Measurements from ENCODE around the gene CDK10.

CDK10 gene

GRCh38 chr16:89710709-89711564, 24.4 kb downstream of the CDK10 start:
- no peak for DNase-seq (ENCODE audit: extremely low read depth in 1 of 2, low read depth in 1 of 2)

DNA sequence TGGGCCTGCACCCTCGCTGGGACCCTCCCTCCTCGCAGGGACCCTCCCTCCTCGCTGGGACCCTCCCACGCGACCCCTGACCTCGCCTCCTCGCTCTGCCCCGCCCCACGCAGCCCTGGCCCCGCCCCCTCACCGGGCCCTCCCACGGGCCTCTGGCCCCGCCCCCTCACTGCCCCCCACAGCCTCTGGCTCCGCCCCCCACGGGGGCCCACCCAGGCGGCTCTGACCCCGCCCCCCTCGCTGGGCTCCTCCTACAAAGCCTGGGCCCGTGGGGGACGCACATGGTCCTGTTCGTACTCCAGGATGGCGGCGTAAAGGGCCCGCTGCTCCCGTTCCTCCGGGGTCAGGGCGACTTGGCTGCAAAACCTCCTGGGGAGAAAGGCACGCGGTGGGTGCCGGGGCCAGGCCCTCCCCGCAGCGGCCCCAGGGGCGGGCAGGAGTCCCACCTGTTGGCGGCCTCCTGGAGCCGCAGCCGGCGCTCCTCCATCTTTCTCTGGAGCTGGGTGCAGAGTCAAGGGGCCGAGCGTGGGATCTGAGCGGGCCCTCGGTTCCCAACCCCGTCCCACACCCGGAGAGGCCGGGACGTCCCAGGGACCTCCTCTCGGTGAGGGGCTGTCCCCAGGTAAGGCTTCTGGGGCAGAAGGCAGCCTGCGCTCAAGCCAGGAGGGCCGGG, 25.2 kb downstream of the CDK10 start:
- DNase-seq (ENCODE audit: extremely low read depth in 1 of 2, low read depth in 1 of 2) = peak; percentile 57 to 63

DNA sequence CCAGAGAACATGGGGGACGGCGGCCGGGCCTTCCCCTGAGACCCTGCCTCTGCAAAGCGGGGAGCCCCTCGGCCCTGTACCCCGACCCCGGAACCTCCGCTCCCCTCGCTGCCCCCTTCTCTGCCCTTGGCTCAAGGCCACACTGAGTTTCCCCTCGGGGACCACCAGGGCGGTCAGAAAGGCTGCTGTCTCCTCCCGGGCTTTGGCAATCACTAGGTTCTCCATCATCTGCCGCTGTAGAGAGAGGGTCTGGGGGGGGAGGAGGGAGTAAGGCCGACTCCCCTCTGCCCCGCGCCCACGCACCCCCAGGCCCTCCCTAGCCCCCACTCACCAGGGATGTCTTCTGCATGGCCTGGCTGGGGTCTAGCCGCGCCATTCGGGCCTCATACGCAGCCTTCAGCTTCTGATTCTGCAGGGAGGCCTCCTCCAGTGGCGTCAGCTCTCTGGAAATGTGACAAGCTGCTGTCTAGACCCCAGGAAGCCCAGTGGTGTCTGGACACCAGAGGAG, 25.8 kb downstream of the CDK10 start:
- no peak for DNase-seq (ENCODE audit: extremely low read depth in 1 of 2, low read depth in 1 of 2)

GRCh38 chr16:89716493-89716892, 30.0 kb downstream of the CDK10 start:
- DNase-seq (ENCODE audit: extremely low read depth in 1 of 2, low read depth in 1 of 2) = no peak

GRCh38 chr16:89716916-89717687, 30.6 kb downstream of the CDK10 start:
- DNase-seq (ENCODE audit: extremely low read depth in 1 of 2, low read depth in 1 of 2) = no peak

DNA sequence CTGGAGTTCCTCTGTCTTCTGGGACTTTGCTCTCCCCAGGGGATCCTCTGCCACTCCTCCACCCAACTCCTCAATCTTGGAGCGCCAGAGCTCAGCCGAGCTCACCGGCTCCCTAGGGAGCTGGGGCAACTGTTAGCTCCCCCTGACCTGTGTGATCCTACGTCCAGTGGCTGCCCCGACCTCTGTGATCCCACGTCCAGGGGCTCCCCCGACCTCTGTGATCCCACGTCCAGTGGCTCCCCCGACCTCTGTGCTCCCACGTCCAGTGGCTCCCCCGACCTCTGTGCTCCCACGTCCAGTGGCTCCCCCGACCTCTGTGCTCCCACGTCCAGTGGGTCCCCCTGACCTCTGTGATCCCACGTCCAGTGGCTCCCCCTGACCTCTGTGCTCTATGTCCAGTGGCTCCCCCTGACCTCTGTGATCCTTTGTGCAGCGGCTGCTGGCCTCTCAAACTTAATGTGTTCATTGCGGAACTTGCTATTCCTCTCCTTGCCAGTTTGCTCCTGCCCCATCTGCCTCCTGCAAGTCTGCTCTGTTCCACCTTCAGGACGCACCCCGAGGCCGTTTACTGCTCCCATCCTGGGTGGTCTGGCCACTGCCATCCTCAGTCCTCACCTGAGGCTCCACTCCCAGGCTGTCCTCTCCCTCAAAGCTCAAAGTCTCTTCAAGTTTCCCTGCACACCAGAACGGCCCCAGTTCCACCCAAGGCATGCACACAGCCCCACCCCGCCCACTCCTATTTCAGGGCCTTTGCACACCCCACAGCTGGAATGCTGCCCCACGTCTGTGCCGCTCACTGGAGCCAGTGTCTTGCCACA, 31.4 kb downstream of the CDK10 start:
- DNase-seq (ENCODE audit: extremely low read depth in 1 of 2, low read depth in 1 of 2) = no peak

DNA sequence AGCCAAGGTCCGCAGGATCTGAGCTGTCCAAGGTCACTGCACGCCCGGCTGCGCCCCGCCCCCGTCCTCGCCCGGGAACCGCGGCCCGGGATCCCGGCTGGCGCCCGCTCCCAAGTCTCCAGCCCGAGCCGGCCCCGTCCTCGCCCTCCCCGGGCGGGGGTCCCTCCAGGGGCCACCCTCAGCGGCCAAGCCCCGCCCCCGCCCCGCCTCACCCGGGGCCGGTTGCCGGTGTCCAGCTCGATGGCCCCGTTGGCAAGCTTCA, 34.0 kb downstream of the CDK10 start:
- DNase-seq (ENCODE audit: extremely low read depth in 1 of 2, low read depth in 1 of 2) = no peak

GRCh38 chr16:89720813-89721545, 34.5 kb downstream of the CDK10 start, which contains the start of the genes VPS9D1 and ZNF276:
Gene VPS9D1, minus strand, starts transcription at chr16:89720898. Its CDS starts 37 bp downstream, at chr16:89720861.
Gene ZNF276, plus strand, starts transcription at chr16:89721537. Its CDS starts 104 bp downstream, at chr16:89721641.
- peak; percentile 71 to 75 for DNase-seq (ENCODE audit: extremely low read depth in 1 of 2, low read depth in 1 of 2)

DNA sequence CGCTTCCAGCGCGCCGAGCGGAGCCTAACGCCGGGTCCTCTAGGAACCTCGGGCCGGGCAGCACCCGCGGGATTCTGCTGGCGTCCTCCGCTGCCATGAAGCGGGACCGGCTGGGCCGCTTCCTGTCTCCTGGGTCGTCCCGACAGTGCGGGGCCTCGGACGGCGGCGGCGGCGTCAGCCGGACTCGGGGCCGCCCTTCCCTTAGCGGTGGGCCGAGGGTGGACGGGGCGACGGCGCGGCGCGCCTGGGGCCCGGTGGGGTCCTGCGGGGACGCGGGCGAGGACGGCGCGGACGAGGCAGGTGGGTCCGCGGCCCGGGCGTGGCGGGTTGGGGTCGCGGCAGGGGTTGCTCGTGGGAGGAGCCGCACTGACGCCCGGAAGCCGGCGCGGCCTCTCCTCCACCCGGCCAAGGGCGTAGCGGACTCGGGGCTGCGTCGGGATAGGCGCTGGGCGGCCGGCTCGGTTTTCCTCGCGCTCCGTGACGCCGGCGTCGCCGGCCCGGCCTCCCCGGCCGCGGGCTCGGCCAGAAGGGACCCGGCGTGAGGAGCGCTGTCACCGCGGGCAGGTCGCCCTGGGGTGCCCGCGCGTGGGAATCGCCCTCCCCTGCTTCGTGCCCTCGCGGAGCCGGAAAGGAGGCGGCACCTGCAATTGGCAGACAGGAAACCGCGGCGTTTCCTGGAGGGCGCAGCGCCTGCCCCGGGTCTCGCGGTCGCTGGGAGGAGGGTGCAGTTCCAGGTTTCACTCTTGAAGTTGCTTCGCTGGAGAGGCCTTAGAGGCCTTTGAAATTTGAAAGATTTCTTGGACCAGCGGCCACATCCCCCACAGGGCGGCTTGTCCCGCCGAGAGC, 35.3 kb downstream of the CDK10 start:
- peak; percentile 68 to 71 for DNase-seq (ENCODE audit: extremely low read depth in 1 of 2, low read depth in 1 of 2)

DNA sequence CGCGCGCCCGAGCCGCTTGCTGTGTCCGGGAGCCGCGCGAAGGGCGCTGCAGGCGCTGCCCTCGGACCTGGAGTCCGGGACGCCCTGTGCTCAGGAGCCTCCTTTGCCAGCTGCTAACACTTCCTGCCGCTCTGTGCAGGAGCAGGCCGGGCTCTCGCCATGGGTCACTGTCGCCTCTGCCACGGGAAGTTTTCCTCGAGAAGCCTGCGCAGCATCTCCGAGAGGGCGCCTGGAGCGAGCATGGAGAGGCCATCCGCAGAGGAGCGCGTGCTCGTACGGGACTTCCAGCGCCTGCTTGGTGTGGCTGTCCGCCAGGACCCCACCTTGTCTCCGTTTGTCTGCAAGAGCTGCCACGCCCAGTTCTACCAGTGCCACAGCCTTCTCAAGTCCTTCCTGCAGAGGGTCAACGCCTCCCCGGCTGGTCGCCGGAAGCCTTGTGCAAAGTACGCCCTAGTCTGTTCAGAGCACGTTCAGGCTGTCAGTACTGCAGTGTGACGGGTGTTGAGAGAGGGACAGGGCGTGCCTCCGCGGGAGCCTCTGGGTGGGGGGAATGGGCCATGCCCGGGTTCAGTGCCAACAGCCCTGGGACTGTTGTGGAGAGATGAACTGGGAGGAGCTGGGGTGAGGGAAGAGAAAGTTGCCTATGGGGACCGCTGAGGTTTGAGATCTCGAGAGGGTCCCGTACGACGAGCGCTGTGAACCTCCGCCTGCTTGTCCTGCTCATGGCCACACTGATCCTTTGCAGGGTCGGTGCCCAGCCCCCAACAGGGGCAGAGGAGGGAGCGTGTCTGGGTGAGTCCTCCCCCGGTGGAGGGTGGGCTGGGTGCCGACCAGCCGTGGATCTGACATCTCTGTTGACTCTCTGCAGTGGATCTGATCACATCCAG, 36.1 kb downstream of the CDK10 start:
- DNase-seq (ENCODE audit: extremely low read depth in 1 of 2, low read depth in 1 of 2) = peak in 1 of 2 donors; percentile 66

DNA sequence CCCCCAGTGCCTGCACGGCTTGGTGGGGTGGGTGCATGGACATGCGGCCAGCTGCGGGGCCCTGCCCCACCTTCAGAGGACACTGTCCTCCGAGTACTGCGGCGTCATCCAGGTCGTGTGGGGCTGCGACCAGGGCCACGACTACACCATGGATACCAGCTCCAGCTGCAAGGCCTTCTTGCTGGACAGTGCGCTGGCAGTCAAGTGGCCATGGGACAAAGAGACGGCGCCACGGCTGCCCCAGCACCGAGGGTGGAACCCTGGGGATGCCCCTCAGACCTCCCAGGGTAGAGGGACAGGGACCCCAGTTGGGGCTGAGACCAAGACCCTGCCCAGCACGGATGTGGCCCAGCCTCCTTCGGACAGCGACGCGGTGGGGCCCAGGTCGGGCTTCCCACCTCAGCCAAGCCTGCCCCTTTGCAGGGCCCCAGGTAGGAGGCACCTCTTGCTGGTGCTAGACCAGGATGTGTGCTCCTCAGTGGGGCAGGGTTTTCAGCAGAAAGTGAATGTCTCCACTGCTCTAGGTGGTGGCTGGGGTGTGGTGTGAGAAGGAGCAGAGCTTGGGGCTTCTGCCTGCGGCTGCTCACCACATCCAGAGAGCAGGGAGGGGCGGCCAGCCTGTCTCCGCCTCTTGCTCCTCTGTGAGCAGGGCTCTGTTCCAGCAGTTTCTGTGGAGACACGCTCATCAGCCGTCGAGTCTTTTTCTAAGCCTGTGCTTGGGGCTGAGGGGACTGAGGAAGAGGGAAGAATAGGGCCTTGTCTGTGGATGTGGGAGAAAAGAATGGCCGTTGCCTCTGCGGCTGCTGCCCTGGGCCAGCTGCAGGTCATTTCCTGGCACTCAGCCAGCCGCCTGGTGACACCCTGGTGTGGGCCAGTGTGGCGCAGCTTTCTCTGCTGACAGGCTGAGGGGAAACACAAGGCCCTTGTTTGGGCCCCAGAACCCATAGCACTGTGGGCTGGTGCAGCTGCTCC, 37.1 kb downstream of the CDK10 start:
- peak; percentile 65 to 71 for DNase-seq (ENCODE audit: extremely low read depth in 1 of 2, low read depth in 1 of 2)

GRCh38 chr16:89727406-89728120, 41.1 kb downstream of the CDK10 start:
- no peak for DNase-seq (ENCODE audit: extremely low read depth in 1 of 2, low read depth in 1 of 2)

GRCh38 chr16:89729293-89729692, 42.8 kb downstream of the CDK10 start:
- DNase-seq (ENCODE audit: extremely low read depth in 1 of 2, low read depth in 1 of 2) = no peak

GRCh38 chr16:89729863-89730593, 43.5 kb downstream of the CDK10 start:
- no peak for DNase-seq (ENCODE audit: extremely low read depth in 1 of 2, low read depth in 1 of 2)

- no peak for DNase-seq (ENCODE audit: extremely low read depth in 1 of 2, low read depth in 1 of 2)
Measured at GRCh38 chr16:89730610-89731234, 44.2 kb downstream of the CDK10 start.

Data from stimulated activated CD8-positive, alpha-beta memory T cell treated with anti-CD3 and anti-CD28 coated beads, Interleukin-7, amount 100 ng/mL, for 48 hours (primary cell).